Astrocyte (in vitro differentiated cells and primary cell): ENCODE data around the gene TPM2. TPM values are rescaled to one million over a fixed set of nuclear protein-coding genes. Genes with fewer than 3 reads are reported as not detected.

ENCODE experiments used
- DNase-seq: peaks from one replicate; pipeline ENCODE4 v3.0.0-alpha.2; 2010; ENCODE audit warnings: low read depth
- FAIRE-seq: peaks from 2 replicates; lab custom pipeline; 2011; peaks lifted over from hg19 to GRCh38; lab: Jason Lieb, UNC
- H2AFZ ChIP-seq: 2 replicates; pipeline ENCODE4 v1.6.0; 2012; ENCODE audit warnings: low read depth, low read length, inconsistent platforms
- H3K27ac ChIP-seq: 2 replicates; pipeline ENCODE4 v1.5.1; 2011; ENCODE audit warnings: low read depth, low read length, inconsistent platforms
- H3K27me3 ChIP-seq: 2 replicates; pipeline ENCODE4 v1.6.0; 2011; ENCODE audit warnings: low read length, inconsistent platforms; ENCODE audit not compliant: insufficient read depth
- H3K36me3 ChIP-seq: 2 replicates; pipeline ENCODE4 v1.5.1; 2011; ENCODE audit warnings: low read length, inconsistent platforms; ENCODE audit not compliant: insufficient read depth
- H3K4me1 ChIP-seq: 2 replicates; pipeline ENCODE4 v1.5.1; 2011; ENCODE audit warnings: low read length, inconsistent platforms; ENCODE audit not compliant: insufficient read depth
- H3K4me2 ChIP-seq: 2 replicates; pipeline ENCODE4 v1.6.0; 2012; ENCODE audit warnings: low read length, inconsistent platforms
- H3K4me3 ChIP-seq: 2 replicates; pipeline ENCODE4 v1.5.1; 2011; ENCODE audit warnings: low read depth, mild to moderate bottlenecking, low read length, inconsistent platforms; ENCODE audit not compliant: insufficient read depth
- H3K79me2 ChIP-seq: 2 replicates; pipeline ENCODE4 v1.6.0; 2012; ENCODE audit warnings: mild to moderate bottlenecking, low read length, inconsistent platforms; ENCODE audit not compliant: insufficient read depth
- H3K9ac ChIP-seq: 2 replicates; pipeline ENCODE4 v1.6.0; 2012; ENCODE audit warnings: mild to moderate bottlenecking, low read length, inconsistent platforms
- H3K9me3 ChIP-seq: 2 replicates; pipeline ENCODE4 v1.5.1; 2012; ENCODE audit warnings: low read depth, mild to moderate bottlenecking, low read length, inconsistent platforms; ENCODE audit not compliant: insufficient read depth
- H4K20me1 ChIP-seq: 2 replicates; pipeline ENCODE4 v1.6.0; 2012; ENCODE audit warnings: low read length, inconsistent platforms; ENCODE audit not compliant: insufficient read depth
- H3K27ac Mint-ChIP-seq: one replicate; pipeline ENCODE4 v1.8.0; 2021; ENCODE audit warnings: mild to moderate bottlenecking, mixed read lengths; ENCODE audit not compliant: unreplicated experiment
- H3K27me3 Mint-ChIP-seq: one replicate; pipeline ENCODE4 v1.8.0; 2021; ENCODE audit warnings: low read depth, mixed read lengths; ENCODE audit not compliant: unreplicated experiment
- H3K36me3 Mint-ChIP-seq: one replicate; pipeline ENCODE4 v1.8.0; 2021; ENCODE audit warnings: low read depth, mixed read lengths; ENCODE audit not compliant: unreplicated experiment
- H3K4me1 Mint-ChIP-seq: one replicate; pipeline ENCODE4 v1.8.0; 2021; ENCODE audit warnings: low read depth, mixed read lengths; ENCODE audit not compliant: unreplicated experiment
- H3K4me3 Mint-ChIP-seq: one replicate; pipeline ENCODE4 v1.8.0; 2021; ENCODE audit warnings: mild to moderate bottlenecking, moderate library complexity, mixed read lengths; ENCODE audit not compliant: unreplicated experiment
- H3K9me3 Mint-ChIP-seq: one replicate; pipeline ENCODE4 v1.8.0; 2021; ENCODE audit warnings: mild to moderate bottlenecking, mixed read lengths; ENCODE audit not compliant: unreplicated experiment
- EZH2 ChIP-seq: IDR thresholded peaks from 2 replicates; pipeline ENCODE4 v1.6.1; 2012; ENCODE audit warnings: mild to moderate bottlenecking, low read length, inconsistent platforms; ENCODE audit not compliant: insufficient read depth
- total RNA-seq: library from RNA; stranded (reverse); gene quantifications from 2 replicates; pipeline ENCODE4 v1.2.1, GENCODE V29; 2021
- TF ChIP-seq, protein P1 (sequence below): IDR thresholded peaks from 2 replicates; pipeline ENCODE4 v1.5.1; 2011; ENCODE audit warnings: low read depth, mild to moderate bottlenecking, inconsistent platforms, low read length, moderate library complexity; ENCODE audit not compliant: insufficient read depth

TPM2 gene
- total RNA-seq, 1 donor from 2014 or later, result 2,001 TPM

DNA sequence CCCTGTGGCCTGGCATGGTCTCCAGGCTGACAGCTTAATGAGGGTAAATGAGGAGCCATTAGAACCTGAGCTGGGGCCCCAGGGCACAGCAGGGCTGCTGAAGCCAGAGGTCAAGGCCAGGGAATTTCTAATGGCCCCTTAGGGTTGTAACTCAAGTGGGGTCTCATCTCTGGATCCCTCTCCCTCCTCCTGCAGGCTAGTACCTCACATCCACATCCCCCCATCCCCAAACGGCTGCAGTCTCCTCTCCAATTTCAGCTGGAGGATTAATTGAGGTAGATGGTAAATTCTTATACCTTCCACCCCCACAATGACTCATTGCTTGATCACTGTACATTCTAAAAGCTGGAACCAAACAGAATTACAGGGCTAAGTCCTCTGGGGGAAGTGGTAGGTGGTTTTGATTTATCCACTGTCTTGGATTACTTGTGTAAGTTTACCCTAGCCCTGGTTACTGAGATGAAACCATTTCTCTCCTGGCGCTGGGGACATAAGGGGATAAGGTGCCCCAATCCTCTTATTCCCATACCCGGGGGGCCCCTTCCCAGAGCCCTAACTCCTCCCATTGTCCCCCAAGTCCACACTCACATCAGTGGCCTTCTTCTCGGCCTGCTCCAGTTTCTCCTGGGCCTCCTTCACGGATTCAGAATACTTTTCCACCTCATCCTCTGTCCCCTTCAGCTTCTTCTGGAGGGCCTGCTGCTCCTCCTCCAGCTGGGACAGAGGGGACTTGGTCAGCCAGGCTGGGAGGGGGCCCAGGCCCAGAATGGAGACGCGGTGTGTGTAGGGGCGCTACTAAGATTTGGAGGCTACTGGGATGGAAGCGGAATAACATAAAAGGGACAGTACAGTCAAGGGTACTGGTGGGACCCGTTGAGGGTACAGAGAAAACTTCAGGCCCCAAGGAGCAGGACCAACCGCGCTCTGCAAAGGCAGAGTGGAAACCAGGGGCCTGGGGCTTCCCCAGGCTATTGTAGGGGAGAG, 875 bp downstream of the TPM2 start:
- DNase-seq (peak; percentile 81), FAIRE-seq (peak; percentile 23)
- Histone ChIP-seq H3K27me3 (no peaks in the 10 kb centered on the region), H3K9ac (peak overlapping the region; percentile 96), H3K79me2 (peaks cover 63% of the 10 kb centered on the region), H3K4me3 (peak overlapping the region; percentile 97), H3K27ac (peak overlapping the region; percentile 78), H2AFZ (no peak overlapping the region), H4K20me1 (peaks cover 58% of the 10 kb centered on the region), H3K36me3 (peaks cover 40% of the 10 kb centered on the region), H3K4me1 (peaks cover 48% of the 10 kb centered on the region), H3K9me3 (no peaks in the 10 kb centered on the region), H3K4me2 (peak overlapping the region; percentile 100)
- H3K4me1 Mint-ChIP-seq, result peaks cover 33% of the 10 kb centered on the region
- no peaks in the 10 kb centered on the region for H3K9me3 Mint-ChIP-seq
- H3K27me3 Mint-ChIP-seq, result no peaks in the 10 kb centered on the region
- H3K36me3 Mint-ChIP-seq, result peaks cover 22% of the 10 kb centered on the region
- peak overlapping the region; percentile 94 for H3K4me3 Mint-ChIP-seq
- peak overlapping the region; percentile 78 for H3K27ac Mint-ChIP-seq
- TF ChIP-seq EZH2, result no peak
- TF ChIP-seq, protein P1, sequence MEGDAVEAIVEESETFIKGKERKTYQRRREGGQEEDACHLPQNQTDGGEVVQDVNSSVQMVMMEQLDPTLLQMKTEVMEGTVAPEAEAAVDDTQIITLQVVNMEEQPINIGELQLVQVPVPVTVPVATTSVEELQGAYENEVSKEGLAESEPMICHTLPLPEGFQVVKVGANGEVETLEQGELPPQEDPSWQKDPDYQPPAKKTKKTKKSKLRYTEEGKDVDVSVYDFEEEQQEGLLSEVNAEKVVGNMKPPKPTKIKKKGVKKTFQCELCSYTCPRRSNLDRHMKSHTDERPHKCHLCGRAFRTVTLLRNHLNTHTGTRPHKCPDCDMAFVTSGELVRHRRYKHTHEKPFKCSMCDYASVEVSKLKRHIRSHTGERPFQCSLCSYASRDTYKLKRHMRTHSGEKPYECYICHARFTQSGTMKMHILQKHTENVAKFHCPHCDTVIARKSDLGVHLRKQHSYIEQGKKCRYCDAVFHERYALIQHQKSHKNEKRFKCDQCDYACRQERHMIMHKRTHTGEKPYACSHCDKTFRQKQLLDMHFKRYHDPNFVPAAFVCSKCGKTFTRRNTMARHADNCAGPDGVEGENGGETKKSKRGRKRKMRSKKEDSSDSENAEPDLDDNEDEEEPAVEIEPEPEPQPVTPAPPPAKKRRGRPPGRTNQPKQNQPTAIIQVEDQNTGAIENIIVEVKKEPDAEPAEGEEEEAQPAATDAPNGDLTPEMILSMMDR, result no peak

- Histone ChIP-seq H3K4me3 (peak overlapping the region; percentile 97), H3K9ac (peak overlapping the region; percentile 96), H2AFZ (no peak overlapping the region), H3K4me2 (peak overlapping the region; percentile 100), H3K27me3 (no peaks in the 10 kb centered on the region), H3K9me3 (no peaks in the 10 kb centered on the region), H3K79me2 (peaks cover 67% of the 10 kb centered on the region), H3K4me1 (peaks cover 56% of the 10 kb centered on the region), H3K27ac (peak overlapping the region; percentile 78), H4K20me1 (peaks cover 66% of the 10 kb centered on the region), H3K36me3 (peaks cover 47% of the 10 kb centered on the region)
- H3K27me3 Mint-ChIP-seq, result no peaks in the 10 kb centered on the region
- TF ChIP-seq EZH2, result no peak
- TF ChIP-seq, protein P1, result no peak
- H3K9me3 Mint-ChIP-seq, result no peaks in the 10 kb centered on the region
- peaks cover 41% of the 10 kb centered on the region for H3K4me1 Mint-ChIP-seq
- DNase-seq, result no peak
- no peak for FAIRE-seq
- peaks cover 26% of the 10 kb centered on the region for H3K36me3 Mint-ChIP-seq
- peak overlapping the region; percentile 78 for H3K27ac Mint-ChIP-seq
- H3K4me3 Mint-ChIP-seq, result peak overlapping the region; percentile 94
Observed at GRCh38 chr9:35687972-35688557, 1.7 kb downstream of the TPM2 start.
